ENCODE measurements around the gene DACT3. TPM values are rescaled to one million over a fixed set of nuclear protein-coding genes. Genes with fewer than 3 reads are reported as not detected.

DACT3 gene
- total and polyA plus RNA-seq, 7 donors: 0.44 to 1.6 (median 0.76) TPM

DNA sequence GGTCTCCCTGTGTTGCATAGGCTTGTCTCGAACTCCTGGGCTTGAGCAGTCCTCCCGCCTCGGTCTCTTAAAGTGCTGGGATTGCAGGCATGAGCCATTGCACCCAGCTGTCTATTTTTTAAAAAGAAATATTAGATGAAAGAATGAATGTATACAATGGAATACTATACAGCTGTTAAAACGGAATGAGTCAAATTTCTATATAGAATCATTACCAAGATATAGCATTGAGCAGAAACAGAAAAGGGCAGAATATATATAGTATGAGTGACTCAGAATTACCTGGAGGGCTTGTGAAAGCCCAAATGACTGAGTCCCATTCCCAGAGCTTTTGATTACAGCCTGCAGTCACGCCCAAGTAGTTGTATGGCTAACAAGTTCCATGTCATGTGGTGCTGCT, 4.4 kb downstream of the DACT3 start:
- ATAC-seq: no peak
- Histone ChIP-seq H3K27ac (no peak overlapping the region), H3K9me3 (no peaks in the 10 kb centered on the region), H3K4me3 (no peak overlapping the region), H3K4me1 (peaks cover 12% of the 10 kb centered on the region), H3K27me3 (ENCODE audit: insufficient read depth in 3 of 3, low read length in 2 of 3) (peaks cover 0 to 42% (median 10%) of the 10 kb centered on the region in 3 donors), H3K36me3 (ENCODE audit: insufficient read depth in 1 of 2, low read depth in 1 of 2) (no peaks in the 10 kb centered on the region)
- 94 to 97% (median 97%) methylated on average over 5 of the region's 5 CpGs for WGBS, 3 donors
- TF ChIP-seq, protein P1, sequence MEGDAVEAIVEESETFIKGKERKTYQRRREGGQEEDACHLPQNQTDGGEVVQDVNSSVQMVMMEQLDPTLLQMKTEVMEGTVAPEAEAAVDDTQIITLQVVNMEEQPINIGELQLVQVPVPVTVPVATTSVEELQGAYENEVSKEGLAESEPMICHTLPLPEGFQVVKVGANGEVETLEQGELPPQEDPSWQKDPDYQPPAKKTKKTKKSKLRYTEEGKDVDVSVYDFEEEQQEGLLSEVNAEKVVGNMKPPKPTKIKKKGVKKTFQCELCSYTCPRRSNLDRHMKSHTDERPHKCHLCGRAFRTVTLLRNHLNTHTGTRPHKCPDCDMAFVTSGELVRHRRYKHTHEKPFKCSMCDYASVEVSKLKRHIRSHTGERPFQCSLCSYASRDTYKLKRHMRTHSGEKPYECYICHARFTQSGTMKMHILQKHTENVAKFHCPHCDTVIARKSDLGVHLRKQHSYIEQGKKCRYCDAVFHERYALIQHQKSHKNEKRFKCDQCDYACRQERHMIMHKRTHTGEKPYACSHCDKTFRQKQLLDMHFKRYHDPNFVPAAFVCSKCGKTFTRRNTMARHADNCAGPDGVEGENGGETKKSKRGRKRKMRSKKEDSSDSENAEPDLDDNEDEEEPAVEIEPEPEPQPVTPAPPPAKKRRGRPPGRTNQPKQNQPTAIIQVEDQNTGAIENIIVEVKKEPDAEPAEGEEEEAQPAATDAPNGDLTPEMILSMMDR (IDR thresholded peaks at IDR 0.05): no peak
- intact Hi-C loops (cut with DNase I): no loop called here
- no peak for DNase-seq

DNA sequence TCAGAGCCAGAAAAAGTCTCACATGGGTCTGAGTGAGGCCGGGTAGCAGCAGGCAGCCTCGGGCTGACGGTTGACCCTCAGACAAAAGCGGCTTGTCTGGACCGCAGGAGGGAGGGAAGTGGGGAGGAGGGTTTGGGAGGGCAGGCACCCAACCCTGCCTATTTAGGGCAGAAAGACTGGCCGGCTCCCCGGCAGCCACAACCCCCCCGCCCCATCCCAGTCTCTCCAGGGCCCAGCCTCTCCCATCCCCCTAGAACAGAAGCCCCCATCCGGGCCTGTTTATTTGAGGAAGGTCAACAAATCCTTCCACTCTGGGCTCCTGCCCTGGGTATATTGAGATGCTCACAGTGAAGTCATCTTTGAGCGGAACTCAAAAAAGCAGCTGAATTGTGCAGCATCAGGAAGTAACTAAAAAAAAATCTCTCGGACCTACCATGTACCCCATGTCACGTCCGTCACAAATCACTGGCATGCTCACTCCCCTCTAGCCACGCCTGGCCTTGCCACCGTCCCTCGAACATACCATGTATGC, 6.3 kb downstream of the DACT3 start:
- Histone ChIP-seq H3K9me3 (no peaks in the 10 kb centered on the region), H3K27me3 (ENCODE audit: insufficient read depth in 3 of 3, low read length in 2 of 3) (peaks cover 0 to 45% (median 8%) of the 10 kb centered on the region in 3 donors), H3K27ac (no peak overlapping the region), H3K36me3 (ENCODE audit: insufficient read depth in 1 of 2, low read depth in 1 of 2) (no peaks in the 10 kb centered on the region), H3K4me1 (no peaks in the 10 kb centered on the region), H3K4me3 (no peak overlapping the region)
- intact Hi-C loops (cut with DNase I): no loop called here
- TF ChIP-seq, protein P1 (IDR thresholded peaks at IDR 0.05): no peak
- ATAC-seq (no peak), DNase-seq (no peak)
- 52 to 62% (median 61%) methylated on average over 16 of the region's 16 CpGs for WGBS, 3 donors

DNA sequence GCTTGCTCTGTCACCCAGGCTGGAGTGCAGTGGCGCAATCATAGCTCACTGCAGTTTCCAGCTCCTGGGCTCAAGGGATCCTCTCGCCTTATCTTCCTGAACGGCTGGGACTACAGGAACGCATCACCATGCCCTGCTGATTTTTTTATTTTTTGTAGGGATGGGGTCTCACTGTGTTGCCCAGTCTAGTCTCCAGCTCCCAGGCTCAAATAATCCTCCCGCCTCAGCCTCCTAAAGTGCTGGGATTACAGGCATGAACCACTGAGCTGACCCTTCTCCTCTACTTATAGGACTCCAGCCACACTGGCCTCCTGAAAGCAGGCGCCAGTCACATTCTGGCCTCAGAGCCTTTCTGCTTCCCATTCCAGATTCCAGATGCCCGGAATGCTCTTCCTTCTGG, 10.5 kb downstream of the DACT3 start:
- no peak for ATAC-seq
- H3K27me3 ChIP-seq (ENCODE audit: insufficient read depth in 3 of 3, low read length in 2 of 3): peaks cover 2 to 56% (median 28%) of the 10 kb centered on the region in 3 donors
- H3K4me3 ChIP-seq: no peak overlapping the region
- no peaks in the 10 kb centered on the region for H3K4me1 ChIP-seq
- TF ChIP-seq, protein P1 (IDR thresholded peaks at IDR 0.05): no peak
- H3K9me3 ChIP-seq: no peaks in the 10 kb centered on the region
- WGBS, 3 donors: 92 to 94% (median 93%) methylated on average over 7 of the region's 7 CpGs
- DNase-seq: peak in 1 of 2 donors; percentile 15
- intact Hi-C loops (cut with DNase I): no loop called here
- H3K27ac ChIP-seq: no peak overlapping the region
- no peaks in the 10 kb centered on the region for H3K36me3 ChIP-seq (ENCODE audit: insufficient read depth in 1 of 2, low read depth in 1 of 2)

DNA sequence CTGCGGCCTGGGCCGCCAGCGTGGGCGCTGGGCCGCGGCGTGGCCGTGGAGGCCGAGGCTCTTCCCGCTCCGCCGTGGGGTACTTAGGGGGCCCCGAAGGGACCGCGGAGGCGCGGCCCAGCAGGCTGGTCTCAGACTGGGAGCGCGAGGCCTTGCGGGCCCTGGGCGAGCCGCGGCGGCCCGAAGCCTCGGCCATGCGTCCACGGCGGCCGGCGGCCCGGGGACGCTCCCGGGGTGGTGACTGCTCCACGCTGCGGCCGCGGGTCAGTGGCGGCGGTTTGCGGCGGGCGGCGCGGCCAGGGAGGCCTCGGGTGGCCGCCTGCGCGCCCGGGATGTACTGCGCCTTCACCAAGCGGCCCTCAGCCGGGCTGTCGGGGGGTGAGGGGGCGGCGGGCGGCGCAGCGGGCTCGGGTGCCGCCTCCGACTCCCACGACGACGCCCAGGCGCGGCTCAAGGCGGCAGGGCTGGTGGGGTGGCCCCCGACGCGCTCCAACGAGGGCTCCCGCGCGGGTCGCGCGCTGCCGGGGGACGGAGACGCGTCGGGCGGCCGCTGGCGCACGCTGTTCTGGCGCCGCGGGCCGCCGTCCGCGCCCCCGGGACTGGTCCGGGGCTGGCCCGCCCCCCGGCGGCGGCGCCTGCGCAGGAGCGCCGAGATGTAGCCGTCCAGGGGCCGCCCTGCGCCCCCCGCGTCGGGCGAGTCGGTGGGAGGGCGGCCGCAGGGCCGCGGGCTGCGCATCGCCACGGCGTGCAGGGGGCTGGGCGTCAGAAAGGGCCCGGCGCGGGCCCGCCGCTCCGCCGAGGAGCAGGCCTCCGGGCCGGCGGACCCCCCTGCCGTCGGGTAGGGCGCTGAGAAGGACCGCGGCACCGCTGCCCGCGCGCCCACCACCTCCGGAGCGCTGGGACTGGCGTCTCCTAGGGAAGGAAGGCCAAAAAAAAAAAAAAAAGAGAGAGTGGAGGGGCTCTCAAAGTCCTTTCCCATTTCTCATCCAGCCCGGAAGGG, 11.7 kb downstream of the DACT3 start:
- intact Hi-C loops (cut with DNase I): no loop called here
- WGBS, 3 donors: 19 to 26% (median 25%) methylated on average over 81 to 144 of the region's 144 CpGs
- no peaks in the 10 kb centered on the region for H3K36me3 ChIP-seq (ENCODE audit: insufficient read depth in 1 of 2, low read depth in 1 of 2)
- no peaks in the 10 kb centered on the region for H3K9me3 ChIP-seq
- no peak overlapping the region for H3K4me3 ChIP-seq
- ATAC-seq (no peak), DNase-seq (peak in 1 of 2 donors; percentile 19)
- TF ChIP-seq, protein P1 (IDR thresholded peaks at IDR 0.05): no peak
- H3K27ac ChIP-seq: no peak overlapping the region
- H3K27me3 ChIP-seq (ENCODE audit: insufficient read depth in 3 of 3, low read length in 2 of 3): peaks cover 2 to 64% (median 28%) of the 10 kb centered on the region in 3 donors
- no peaks in the 10 kb centered on the region for H3K4me1 ChIP-seq
